Effector memory CD4-positive, alpha-beta T cell (primary cell): ENCODE results near the gene SVIL.
"Not testable (repeated sequence)": the region's sequence is repeated elsewhere in the genome, so short reads cannot be mapped to it uniquely, and the experiment has no call there.

ENCODE experiments used
- DNase-seq, 3 donors: peaks; one replicate each; pipeline ENCODE4 v3.0.0-alpha.2; 2020
- H3K27ac ChIP-seq: 2 replicates; pipeline ENCODE4 v1.7.0; 2013; ENCODE audit warnings: mild to moderate bottlenecking, low read length, moderate library complexity; ENCODE audit not compliant: insufficient read depth, poor library complexity, severe bottlenecking
- H3K27me3 ChIP-seq: replicated peaks from 2 replicates; pipeline ENCODE4 v1.7.0; 2013; ENCODE audit warnings: mild to moderate bottlenecking, low read length; ENCODE audit not compliant: insufficient read depth, control insufficient read depth, poor library complexity, severe bottlenecking
- H3K36me3 ChIP-seq: 2 replicates; pipeline ENCODE4 v1.7.0; 2013; ENCODE audit warnings: mild to moderate bottlenecking, low read length, moderate library complexity; ENCODE audit not compliant: control insufficient read depth, insufficient read depth
- H3K4me1 ChIP-seq: 2 replicates; pipeline ENCODE4 v1.7.0; 2013; ENCODE audit warnings: low read length, mild to moderate bottlenecking; ENCODE audit not compliant: control insufficient read depth, insufficient read depth, poor library complexity, severe bottlenecking
- H3K4me3 ChIP-seq: 2 replicates; pipeline ENCODE4 v1.7.0; 2013; ENCODE audit warnings: low read length, low read depth, mild to moderate bottlenecking; ENCODE audit not compliant: insufficient read depth, poor library complexity, severe bottlenecking
- H3K9me3 ChIP-seq: 2 replicates; pipeline ENCODE4 v1.7.0; 2013; ENCODE audit warnings: mild to moderate bottlenecking, low read length, moderate library complexity; ENCODE audit not compliant: control insufficient read depth

The SVIL gene

GRCh38 chr10:29470843-29471543 is 163.8 kb downstream of the SVIL start:
- H3K36me3 ChIP-seq, result peaks cover 58% of the 10 kb centered on the region
- H3K27ac ChIP-seq, result no peak overlapping the region

GRCh38 chr10:29470355-29470705 is 164.4 kb downstream of the SVIL start:
- H3K27me3 ChIP-seq, result no peaks in the 10 kb centered on the region
- no peak overlapping the region for H3K27ac ChIP-seq
- no peak for DNase-seq
- peaks cover 65% of the 10 kb centered on the region for H3K36me3 ChIP-seq
- no peaks in the 10 kb centered on the region for H3K9me3 ChIP-seq
- H3K4me1 ChIP-seq, result no peaks in the 10 kb centered on the region
- no peak overlapping the region for H3K4me3 ChIP-seq

More at GRCh38 chr10:29470843-29471543, 163.8 kb downstream of the SVIL start:
- no peaks in the 10 kb centered on the region for H3K27me3 ChIP-seq
- DNase-seq, result no peak
- no peak overlapping the region for H3K4me3 ChIP-seq
- H3K9me3 ChIP-seq, result no peaks in the 10 kb centered on the region
- no peaks in the 10 kb centered on the region for H3K4me1 ChIP-seq

GRCh38 chr10:29469481-29470354 is 165.1 kb downstream of the SVIL start:
- H3K4me1 ChIP-seq, result no peaks in the 10 kb centered on the region
- peaks cover 70% of the 10 kb centered on the region for H3K36me3 ChIP-seq
- no peaks in the 10 kb centered on the region for H3K9me3 ChIP-seq
- no peaks in the 10 kb centered on the region for H3K27me3 ChIP-seq
- no peak overlapping the region for H3K27ac ChIP-seq
- no peak overlapping the region for H3K4me3 ChIP-seq
- no peak for DNase-seq

- Histone ChIP-seq H3K27ac (no peak overlapping the region), H3K27me3 (no peaks in the 10 kb centered on the region), H3K36me3 (peaks cover 76% of the 10 kb centered on the region), H3K4me1 (no peaks in the 10 kb centered on the region), H3K4me3 (no peak overlapping the region), H3K9me3 (peaks cover 4% of the 10 kb centered on the region)
- DNase-seq, result no peak
Measured at GRCh38 chr10:29465384-29465783, 169.4 kb downstream of the SVIL start.

- H3K4me1 ChIP-seq, H3K9me3 ChIP-seq, DNase-seq, H3K27ac ChIP-seq, H3K27me3 ChIP-seq, H3K4me3 ChIP-seq: not testable (repeated sequence)
- H3K36me3 ChIP-seq, result peaks cover 76% of the 10 kb centered on the region
Measured at GRCh38 chr10:29464671-29465171, 170.1 kb downstream of the SVIL start.

- Histone ChIP-seq H3K9me3 (peaks cover 4% of the 10 kb centered on the region), H3K27ac (no peak overlapping the region), H3K4me3 (no peak overlapping the region), H3K36me3 (peaks cover 55% of the 10 kb centered on the region), H3K27me3 (no peaks in the 10 kb centered on the region), H3K4me1 (no peaks in the 10 kb centered on the region)
- no peak for DNase-seq
Measured at GRCh38 chr10:29461042-29461441, 173.7 kb downstream of the SVIL start.

GRCh38 chr10:29458190-29458589 is 176.6 kb downstream of the SVIL start:
- H3K36me3 ChIP-seq, result peaks cover 35% of the 10 kb centered on the region
- not testable (repeated sequence) for H3K4me1 ChIP-seq, H3K4me3 ChIP-seq, H3K9me3 ChIP-seq, H3K27ac ChIP-seq, H3K27me3 ChIP-seq, DNase-seq

- Histone ChIP-seq H3K27ac (no peak overlapping the region), H3K36me3 (peaks cover 9% of the 10 kb centered on the region), H3K4me3 (no peak overlapping the region), H3K9me3 (no peaks in the 10 kb centered on the region), H3K4me1 (no peaks in the 10 kb centered on the region), H3K27me3 (no peaks in the 10 kb centered on the region)
- no peak for DNase-seq
Measured at GRCh38 chr10:29455095-29455494, 179.7 kb downstream of the SVIL start.

GRCh38 chr10:29454250-29454649 is 180.5 kb downstream of the SVIL start:
- no peak for DNase-seq
- Histone ChIP-seq H3K4me3 (no peak overlapping the region), H3K36me3 (peaks cover 3% of the 10 kb centered on the region), H3K9me3 (no peaks in the 10 kb centered on the region), H3K27ac (no peak overlapping the region), H3K4me1 (no peaks in the 10 kb centered on the region), H3K27me3 (no peaks in the 10 kb centered on the region)

- no peak for DNase-seq
- no peak overlapping the region for H3K27ac ChIP-seq
- H3K27me3 ChIP-seq, result no peaks in the 10 kb centered on the region
- no peaks in the 10 kb centered on the region for H3K4me1 ChIP-seq
- peaks cover 3% of the 10 kb centered on the region for H3K36me3 ChIP-seq
- H3K4me3 ChIP-seq, result no peak overlapping the region
- no peaks in the 10 kb centered on the region for H3K9me3 ChIP-seq
Measured at GRCh38 chr10:29452546-29452945, 182.2 kb downstream of the SVIL start.
